VCaP (cell line): Measurements from ENCODE around the gene RAD51C.
"Not testable (repeated sequence)": the region's sequence is repeated elsewhere in the genome, so short reads cannot be mapped to it uniquely, and the experiment has no call there.

Source experiments
- H3K27ac ChIP-seq: fragments of 450-650 bp; 2 replicates; pipeline ENCODE4 v1.5.1; 2017
- CTCF ChIP-seq: fragments of 450-650 bp; conservative IDR thresholded peaks from 2 replicates; pipeline ENCODE4 v1.5.1; 2017; ENCODE audit warnings: mild to moderate bottlenecking, moderate library complexity

Gene RAD51C

GRCh38 chr17:58763263-58763662 lies 70.9 kb downstream of the RAD51C start:
- no peak for TF ChIP-seq CTCF
- no peak overlapping the region for H3K27ac ChIP-seq

GRCh38 chr17:58764373-58764772 lies 72.0 kb downstream of the RAD51C start:
- H3K27ac ChIP-seq = no peak overlapping the region
- no peak for TF ChIP-seq CTCF

- H3K27ac ChIP-seq = not testable (repeated sequence)
Measured at GRCh38 chr17:58778482-58778881, 86.1 kb downstream of the RAD51C start.

- no peak overlapping the region for H3K27ac ChIP-seq
- no peak for TF ChIP-seq CTCF
Measured at GRCh38 chr17:58779446-58779845, 87.0 kb downstream of the RAD51C start.

- peak overlapping the region; percentile 76 for H3K27ac ChIP-seq
- TF ChIP-seq CTCF = no peak
Measured at GRCh38 chr17:58783380-58783779, 91.0 kb downstream of the RAD51C start.

GRCh38 chr17:58785097-58785496 lies 92.7 kb downstream of the RAD51C start:
- TF ChIP-seq CTCF = no peak
- H3K27ac ChIP-seq = no peak overlapping the region
